HepG2 (cell line): Measurements from ENCODE around the gene PSD4. TPM values are rescaled to one million over a fixed set of nuclear protein-coding genes. Genes with fewer than 3 reads are reported as not detected.
A peak's percentile ranks its signal among the peaks of the same experiment; 100 is the strongest.

Experiments used
- MAX ChIP-seq: IDR thresholded peaks from 2 replicates; pipeline ENCODE4 v1.6.1; 2012; ENCODE audit warnings: inconsistent platforms
- MTF2 ChIP-seq: sonication (generic); formaldehyde crosslinking; IDR thresholded peaks from 2 replicates; pipeline ENCODE4 v1.5.0; 2020; ENCODE audit warnings: missing genetic modification reagents, borderline replicate concordance
- PAXIP1 ChIP-seq: sonication (generic); formaldehyde crosslinking; conservative IDR thresholded peaks from 2 replicates; pipeline ENCODE4 v1.4.0; 2020; ENCODE audit warnings: mild to moderate bottlenecking, missing genetic modification reagents, moderate library complexity
- TEAD3 ChIP-seq: optimal IDR thresholded peaks from 2 replicates; pipeline ENCODE3; 2016; ENCODE audit warnings: borderline replicate concordance
- YEATS2 ChIP-seq: sonication (generic); formaldehyde crosslinking; IDR thresholded peaks from 2 replicates; pipeline ENCODE4 v1.4.0; 2020; ENCODE audit warnings: missing genetic modification reagents, borderline replicate concordance
- ZNF687 ChIP-seq: sonication (generic); formaldehyde crosslinking; IDR thresholded peaks from 2 replicates; pipeline ENCODE4 v1.5.1; 2020; ENCODE audit warnings: mild to moderate bottlenecking, missing genetic modification reagents, moderate library complexity
- ZNF816 ChIP-seq: sonication (generic); formaldehyde crosslinking; IDR thresholded peaks from 2 replicates; pipeline ENCODE4 v1.8.0; 2022; ENCODE audit warnings: missing genetic modification reagents, mild to moderate bottlenecking, borderline replicate concordance
- polyA plus RNA-seq, 8 experiments: library from polyadenylated mRNA; depleted of rRNA in 3 of 8; stranded (reverse) in 7 of 8; unstranded in 1 of 8; fragments of >200 nt; fragmentation: Illumina TruSeq in 4 of 8; extraction: Trizol in 4 of 8; gene quantifications; 2 replicates each; pipeline versions ENCODE4 v1.2.1 to v1.2.3, GENCODE V29; 2011 to 2016; ENCODE audit warnings: low read depth in 4 of 8, missing spikeins in 1 of 8, mixed read lengths in 1 of 8; ENCODE audit not compliant: insufficient read depth in 1 of 8
- total RNA-seq, 5 experiments: library from RNA; depleted of rRNA; stranded (reverse); fragments of >200 nt; fragmentation: Illumina TruSeq; extraction: Trizol; gene quantifications; 2 replicates each; pipeline ENCODE4 v1.2.3, GENCODE V29; 2016; ENCODE audit warnings: low read depth in 1 of 5

The PSD4 gene
- total and polyA plus RNA-seq, 2 of the 13 experiments (the other 11 are each of a cell fraction or from before 2014, with no cell fraction given): 5.8 to 9.4 TPM

- TF ChIP-seq ZNF687 (CRISPR knock-in tag) (peak; percentile 56), TEAD3 (peak; percentile 83), ZNF816 (0 out of 2 replicates have a peak, but pooled peaks have one; percentile 37), PAXIP1 (CRISPR knock-in tag) (no peak), MAX (peak; percentile 48; the same call in 1 of the 2 replicates), YEATS2 (no peak), MTF2 (CRISPR knock-in tag) (no peak)
Observed at GRCh38 chr2:113158884-113159553, 14.8 kb upstream of the PSD4 start (continued).
